GM21423 (cell line): ENCODE measurements around the gene EIPR1.

Experiments used
- ATAC-seq: cut with Tn5 transposase; IDR thresholded peaks from one replicate; pipeline ENCODE4 v1.9.1; 2021; ENCODE audit warnings: mild to moderate bottlenecking, moderate library complexity; ENCODE audit not compliant: unreplicated experiment

EIPR1 gene

GRCh38 chr2:3309496-3310355 is 67.9 kb downstream of the EIPR1 start:
- ATAC-seq, result no peak

- no peak for ATAC-seq
Measured at GRCh38 chr2:3307901-3308300, 69.7 kb downstream of the EIPR1 start.

DNA sequence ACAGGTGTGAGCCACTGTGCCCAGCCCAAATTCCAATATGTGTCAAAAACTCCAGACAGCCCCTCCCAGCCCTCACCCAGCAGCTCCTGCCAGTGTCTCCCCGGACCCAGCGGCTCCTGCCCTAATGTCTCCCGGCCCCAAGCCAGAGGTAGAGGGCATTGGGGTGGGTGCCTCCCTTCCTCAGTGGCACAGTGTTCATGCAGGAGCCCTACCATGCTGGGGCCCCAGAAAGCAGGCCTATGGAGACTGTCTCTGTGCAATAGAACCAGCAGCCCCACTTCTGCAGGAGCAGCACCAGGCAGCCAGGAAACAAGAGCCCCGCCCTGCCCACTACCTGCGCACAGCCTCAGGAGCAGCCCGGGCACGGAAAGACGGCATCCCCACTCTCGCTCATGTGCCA is 70.4 kb downstream of the EIPR1 start:
- no peak for ATAC-seq

DNA sequence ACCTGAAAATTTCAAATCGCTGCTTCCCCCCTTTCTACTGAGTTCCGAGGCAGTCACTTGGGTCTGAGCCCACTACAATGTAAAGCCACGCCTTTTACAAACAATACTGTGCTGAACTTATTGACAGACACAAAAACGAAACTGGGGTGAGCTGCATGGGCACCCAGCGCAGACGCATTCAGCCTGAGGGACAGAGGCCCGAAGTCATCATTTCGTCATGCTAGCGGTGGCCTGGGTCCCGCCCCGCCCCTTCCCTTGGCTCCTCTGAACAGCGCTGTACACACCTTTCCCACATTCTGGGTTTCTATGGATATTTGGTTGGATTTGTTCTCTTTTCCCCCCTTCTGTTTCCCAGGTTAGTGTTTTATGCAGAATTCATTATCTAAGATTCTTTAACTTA is 71.7 kb downstream of the EIPR1 start:
- no peak for ATAC-seq

DNA sequence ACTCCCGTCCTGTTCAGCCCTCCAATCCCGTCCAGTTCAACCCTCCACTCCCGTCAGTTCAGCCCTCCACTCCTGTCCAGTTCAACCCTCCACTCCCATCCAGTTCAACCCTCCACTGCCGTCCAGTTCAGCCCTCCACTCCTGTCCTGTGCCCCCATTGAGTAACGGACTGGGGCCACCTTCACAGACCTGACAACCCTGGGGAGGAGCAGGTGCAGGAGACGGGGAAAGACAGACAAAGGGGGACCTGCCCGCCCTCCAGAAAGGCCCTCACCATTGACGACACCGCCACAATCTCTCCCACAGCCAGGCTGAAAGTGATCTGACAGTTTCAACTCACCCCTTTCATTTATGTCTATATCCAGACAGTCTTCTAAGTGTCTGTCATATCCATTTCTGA is 72.2 kb downstream of the EIPR1 start:
- no peak for ATAC-seq

- ATAC-seq, result peak; percentile 99
Measured at GRCh38 chr2:3303583-3304406, 73.8 kb downstream of the EIPR1 start.

DNA sequence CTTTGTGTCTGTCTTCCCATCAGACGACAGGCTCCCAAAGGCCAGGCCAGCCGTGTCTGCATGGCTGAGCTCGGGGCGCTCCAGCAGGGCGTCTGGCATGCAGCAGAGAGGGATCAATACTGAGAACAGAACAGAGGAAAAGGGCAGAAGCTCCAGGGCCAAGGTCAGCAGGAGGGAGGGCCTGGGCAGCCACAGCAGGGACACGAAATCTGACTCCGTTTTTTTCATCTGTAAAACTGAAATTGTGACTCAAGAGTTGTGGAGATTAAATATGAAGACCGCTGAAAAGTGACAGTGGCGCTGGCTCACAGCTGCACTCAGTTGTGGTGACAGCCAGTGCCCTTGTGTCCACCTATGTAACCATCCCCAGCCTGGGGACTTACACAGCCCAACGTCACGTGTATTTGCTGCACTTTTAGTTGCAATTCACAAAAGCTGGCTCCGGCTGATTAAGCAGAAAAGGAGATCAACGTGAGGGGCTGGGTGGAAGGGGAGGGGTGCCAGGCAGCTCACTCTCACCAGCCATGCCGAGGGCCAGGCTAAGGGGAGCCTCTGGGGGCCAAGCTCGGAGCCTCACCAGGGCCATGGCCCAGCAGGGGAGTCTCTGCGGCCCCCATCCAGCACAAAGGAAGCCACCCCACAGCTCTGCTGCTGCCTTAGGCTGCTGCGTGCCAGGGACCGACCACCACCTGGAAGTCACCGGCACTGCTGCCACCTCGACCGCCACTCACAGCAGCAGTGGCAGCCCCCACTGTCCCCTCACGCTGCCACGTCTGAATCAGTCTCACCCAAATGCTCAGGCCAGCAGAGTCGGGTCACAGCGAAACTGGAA is 74.7 kb downstream of the EIPR1 start:
- peak; percentile 25 for ATAC-seq

- ATAC-seq, result no peak
Measured at GRCh38 chr2:3302421-3302750, 75.2 kb downstream of the EIPR1 start.

GRCh38 chr2:3301001-3301400 is 76.6 kb downstream of the EIPR1 start:
- no peak for ATAC-seq

DNA sequence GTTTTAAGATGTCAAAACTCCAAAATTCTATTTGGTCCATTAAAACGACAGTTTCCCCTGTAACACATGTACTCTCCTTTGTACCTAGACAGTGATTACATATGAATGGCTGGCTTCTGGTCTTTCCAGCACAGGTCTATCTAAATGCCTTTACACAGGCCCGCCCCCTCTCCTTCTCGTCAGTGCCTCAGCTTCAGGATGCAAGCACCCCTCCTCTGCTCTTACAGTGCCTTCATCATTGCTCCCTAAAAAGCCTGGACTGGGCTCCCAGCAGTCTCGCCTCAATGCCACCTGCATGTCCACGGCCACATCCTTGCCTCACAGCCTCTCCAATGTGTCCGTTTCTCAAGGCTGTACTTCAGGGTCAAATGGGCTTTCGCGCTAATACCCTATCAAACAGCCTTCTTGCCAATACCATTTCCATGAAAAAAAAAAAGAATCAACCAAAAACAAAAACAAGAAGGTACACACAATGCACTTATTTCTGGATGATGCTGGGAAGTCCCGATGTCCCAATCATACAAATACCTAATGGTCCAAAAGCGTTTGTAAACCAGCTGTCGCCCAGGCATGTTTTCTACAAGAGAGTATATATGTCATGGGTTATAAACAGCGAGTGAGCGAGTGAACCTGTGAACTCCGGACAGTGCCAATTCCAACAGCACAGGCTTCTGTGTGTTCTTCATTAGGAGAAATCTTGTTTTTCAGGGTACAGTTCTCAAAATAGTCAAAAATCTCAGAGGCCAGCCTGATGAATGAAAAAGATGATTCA is 77.2 kb downstream of the EIPR1 start:
- ATAC-seq, result no peak

DNA sequence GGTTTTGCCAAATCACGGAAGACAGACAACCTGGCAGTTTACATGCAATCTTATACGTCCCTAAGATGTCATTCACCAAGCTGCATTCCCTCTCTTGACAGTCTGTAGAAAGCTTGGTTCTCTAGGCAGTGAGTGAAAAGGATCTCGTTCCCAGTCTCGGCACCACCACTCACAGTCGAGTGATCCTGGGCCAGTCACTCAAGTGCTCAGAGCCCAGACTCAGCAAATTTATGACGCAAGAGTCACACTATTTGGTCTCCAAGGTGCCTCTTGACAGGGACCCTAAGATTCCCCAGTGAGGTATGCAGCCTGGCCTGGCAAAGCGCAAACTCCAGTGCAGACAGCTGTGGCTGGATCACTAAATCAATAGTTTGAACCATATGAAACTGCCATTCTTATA is 77.9 kb downstream of the EIPR1 start:
- ATAC-seq, result no peak

DNA sequence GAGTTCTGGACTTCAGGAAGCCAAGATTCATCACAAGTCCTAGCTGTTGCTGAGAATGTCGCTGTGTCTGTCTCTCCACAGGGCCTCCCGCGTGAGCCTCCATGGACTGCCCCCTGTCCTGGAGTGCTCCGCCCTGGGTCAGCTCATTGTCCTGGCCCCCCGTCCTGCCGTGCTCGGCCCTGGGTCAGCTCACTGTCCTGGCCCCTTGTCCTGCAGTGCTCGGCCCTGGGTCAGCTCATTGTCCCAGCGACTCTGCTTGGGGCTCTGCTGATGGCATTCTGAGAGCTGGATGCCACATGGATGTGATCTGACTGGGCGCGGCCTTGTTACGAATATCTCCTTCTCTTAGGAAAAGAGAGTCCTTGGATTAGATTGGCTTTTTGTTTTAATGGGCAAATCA is 78.5 kb downstream of the EIPR1 start:
- ATAC-seq, result no peak

GRCh38 chr2:3298191-3298590 is 79.4 kb downstream of the EIPR1 start:
- no peak for ATAC-seq

DNA sequence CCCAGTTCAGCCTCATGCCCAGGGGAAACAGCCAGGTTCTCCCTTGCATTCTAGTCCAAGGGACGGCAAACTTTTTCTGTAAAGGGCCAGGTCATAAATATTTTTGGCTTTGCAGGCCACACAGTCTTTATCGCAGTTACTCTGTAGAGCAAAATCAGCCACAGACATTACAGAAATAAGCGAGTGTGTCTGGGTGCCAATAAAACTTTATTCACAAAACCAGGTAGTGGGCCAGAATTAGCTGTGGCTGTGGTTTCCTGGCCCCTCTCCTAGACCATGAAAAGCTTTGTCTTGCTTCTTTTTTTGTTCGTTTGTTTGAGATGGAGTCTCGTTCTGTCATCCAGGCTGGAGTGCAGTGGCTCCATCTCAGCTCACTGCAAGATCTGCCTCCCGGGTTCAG is 80.1 kb downstream of the EIPR1 start:
- no peak for ATAC-seq

- ATAC-seq, result no peak
Measured at GRCh38 chr2:3296182-3296972, 81.2 kb downstream of the EIPR1 start.

- no peak for ATAC-seq
Measured at GRCh38 chr2:3294493-3294892, 83.1 kb downstream of the EIPR1 start.

DNA sequence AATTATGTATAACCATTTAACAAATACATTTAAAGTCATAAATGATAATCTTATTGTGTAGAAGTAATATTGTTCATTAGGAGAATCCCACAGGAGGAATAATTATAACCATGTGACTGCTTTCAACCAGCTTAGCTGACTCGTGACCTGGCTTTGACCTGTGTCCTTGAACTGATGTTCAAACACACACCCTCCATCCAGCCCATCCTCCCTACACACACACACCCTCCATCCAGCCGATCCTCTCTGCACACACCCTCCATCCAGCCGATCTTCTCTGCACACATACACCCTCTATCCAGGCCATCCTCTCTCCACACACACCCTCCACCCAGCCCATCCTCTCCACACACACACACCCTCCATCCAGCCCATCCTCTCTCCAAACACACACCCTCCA is 83.5 kb downstream of the EIPR1 start:
- ATAC-seq, result no peak

GRCh38 chr2:3293221-3293620 is 84.4 kb downstream of the EIPR1 start:
- no peak for ATAC-seq

DNA sequence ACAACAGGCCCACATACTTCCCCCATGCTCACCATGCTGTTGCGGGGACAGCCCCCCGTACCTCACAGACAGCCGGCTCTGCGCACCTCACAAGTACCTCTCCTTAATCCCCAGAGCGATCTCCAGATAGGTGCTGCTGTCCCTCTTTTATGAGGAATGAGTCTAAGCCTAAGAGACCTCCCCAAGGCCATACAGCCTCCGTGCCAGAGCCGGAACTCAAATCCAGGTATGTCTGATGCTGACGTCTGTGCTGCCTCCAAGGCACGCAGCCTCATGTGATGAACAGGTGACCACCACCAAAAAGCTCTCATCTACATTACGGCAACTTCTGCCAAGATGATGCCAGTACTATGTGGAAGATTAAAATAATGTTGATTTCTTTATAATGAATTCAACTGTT is 85.2 kb downstream of the EIPR1 start:
- ATAC-seq, result no peak

GRCh38 chr2:3291750-3292149 is 85.9 kb downstream of the EIPR1 start:
- ATAC-seq, result no peak
